DOHH2 (cell line): ENCODE data around the gene FBXW7.

Experiments used
- CTCF ChIP-seq: fragments of 200-600 bp; sonication (generic); IDR thresholded peaks from one replicate; pipeline ENCODE4 v1.5.1; 2014; ENCODE audit warnings: antibody characterized with exemption, mild to moderate bottlenecking, low read depth, low read length; ENCODE audit not compliant: poor library complexity, severe bottlenecking
- EZH2phosphoT487 ChIP-seq: fragments of 200-600 bp; sonication (generic); IDR thresholded peaks from 2 replicates; pipeline ENCODE4 v1.6.1; 2017; ENCODE audit warnings: borderline replicate concordance, mild to moderate bottlenecking, antibody characterized with exemption, low read length, moderate library complexity, mixed read lengths

GRCh38 chr4:152556283-152556682, 20.4 kb upstream of the FBXW7 start:
- no peak for TF ChIP-seq CTCF
- TF ChIP-seq EZH2phosphoT487, result no peak
